GM13977 (cell line): ENCODE measurements around the gene SUCO.

Source experiments
- DNase-seq: peaks from one replicate; pipeline ENCODE4 v3.0.0; 2012; ENCODE audit warnings: low spot score
- in situ Hi-C: fragments of 300-500 bp; cut with MboI; formaldehyde crosslinking; loops from one replicate; pipeline ENCODE4 v1.12.0; 2022; ENCODE audit warnings: low sequenced_read_pairs, low pct_unique_long_range_greater_than_20kb, mixed read lengths, inconsistent platforms; ENCODE audit not compliant: unreplicated experiment
- TF ChIP-seq, protein P1 (sequence below): IDR thresholded peaks from 2 replicates; pipeline ENCODE4 v1.5.1; 2012; ENCODE audit warnings: mild to moderate bottlenecking, control low read depth; ENCODE audit not compliant: insufficient read depth; ENCODE audit errors: extremely low read depth, missing control alignments

Gene SUCO

DNA sequence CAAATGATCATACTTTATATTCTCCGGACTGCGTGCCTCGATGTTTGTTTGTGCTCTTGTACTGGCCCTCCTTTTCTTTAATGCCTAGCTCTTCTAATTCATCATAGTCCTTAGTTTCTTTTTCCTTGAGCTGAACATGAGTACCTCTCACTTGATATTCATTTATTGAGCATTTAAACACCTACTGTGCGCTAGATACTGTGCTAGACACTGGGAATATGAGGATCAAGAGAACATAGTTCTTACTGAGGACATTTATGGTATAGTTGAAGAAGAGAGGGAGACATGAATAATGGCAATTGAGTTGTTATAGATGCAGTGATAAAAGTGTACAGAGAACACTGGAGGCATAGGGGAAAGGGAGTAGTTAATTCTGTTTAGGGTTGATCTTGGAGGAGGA is 22.0 kb downstream of the SUCO start:
- DNase-seq = no peak
- TF ChIP-seq, protein P1, sequence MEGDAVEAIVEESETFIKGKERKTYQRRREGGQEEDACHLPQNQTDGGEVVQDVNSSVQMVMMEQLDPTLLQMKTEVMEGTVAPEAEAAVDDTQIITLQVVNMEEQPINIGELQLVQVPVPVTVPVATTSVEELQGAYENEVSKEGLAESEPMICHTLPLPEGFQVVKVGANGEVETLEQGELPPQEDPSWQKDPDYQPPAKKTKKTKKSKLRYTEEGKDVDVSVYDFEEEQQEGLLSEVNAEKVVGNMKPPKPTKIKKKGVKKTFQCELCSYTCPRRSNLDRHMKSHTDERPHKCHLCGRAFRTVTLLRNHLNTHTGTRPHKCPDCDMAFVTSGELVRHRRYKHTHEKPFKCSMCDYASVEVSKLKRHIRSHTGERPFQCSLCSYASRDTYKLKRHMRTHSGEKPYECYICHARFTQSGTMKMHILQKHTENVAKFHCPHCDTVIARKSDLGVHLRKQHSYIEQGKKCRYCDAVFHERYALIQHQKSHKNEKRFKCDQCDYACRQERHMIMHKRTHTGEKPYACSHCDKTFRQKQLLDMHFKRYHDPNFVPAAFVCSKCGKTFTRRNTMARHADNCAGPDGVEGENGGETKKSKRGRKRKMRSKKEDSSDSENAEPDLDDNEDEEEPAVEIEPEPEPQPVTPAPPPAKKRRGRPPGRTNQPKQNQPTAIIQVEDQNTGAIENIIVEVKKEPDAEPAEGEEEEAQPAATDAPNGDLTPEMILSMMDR = no peak
- in situ Hi-C loops = no loop called here

DNA sequence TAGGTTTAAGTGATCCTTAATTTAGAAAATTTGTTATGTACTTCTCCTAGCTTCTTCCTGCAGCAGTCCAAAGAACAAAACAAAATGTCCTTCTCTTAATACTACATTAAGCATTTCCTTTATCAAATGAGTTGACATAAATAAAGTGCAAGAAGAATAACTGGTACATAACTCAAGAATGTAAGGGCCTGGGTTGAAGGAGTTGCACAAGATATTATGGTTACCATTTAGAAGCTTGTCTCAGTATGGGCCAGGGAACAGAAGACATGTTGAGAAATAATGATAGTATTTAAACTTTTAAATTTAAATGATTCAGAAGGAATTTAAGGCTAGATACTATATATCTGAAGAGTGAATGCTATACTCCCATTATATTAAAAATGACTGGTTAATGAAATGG is 23.5 kb downstream of the SUCO start:
- no peak for DNase-seq
- TF ChIP-seq, protein P1 = no peak
- in situ Hi-C loops = no loop called here

DNA sequence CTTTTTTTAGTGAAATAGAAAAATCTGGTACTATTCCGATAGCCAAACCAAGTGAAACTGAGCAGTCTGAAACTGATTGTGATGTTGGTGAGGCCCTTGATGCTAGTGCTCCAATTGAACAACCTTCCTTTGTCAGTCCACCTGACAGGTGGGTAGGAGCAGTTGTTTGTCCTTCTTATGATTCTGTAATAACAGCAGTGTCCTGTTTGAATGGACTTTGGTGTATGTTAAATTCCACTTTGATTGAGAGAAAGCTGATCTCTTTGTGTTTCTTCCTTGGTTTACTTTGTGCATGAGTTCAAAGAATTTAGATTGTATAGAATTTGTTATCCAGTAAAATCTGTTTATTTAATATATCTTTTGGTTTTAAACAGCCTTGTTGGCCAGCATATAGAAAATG is 24.3 kb downstream of the SUCO start:
- no peak for DNase-seq
- in situ Hi-C loops = no loop called here
- TF ChIP-seq, protein P1 = no peak

DNA sequence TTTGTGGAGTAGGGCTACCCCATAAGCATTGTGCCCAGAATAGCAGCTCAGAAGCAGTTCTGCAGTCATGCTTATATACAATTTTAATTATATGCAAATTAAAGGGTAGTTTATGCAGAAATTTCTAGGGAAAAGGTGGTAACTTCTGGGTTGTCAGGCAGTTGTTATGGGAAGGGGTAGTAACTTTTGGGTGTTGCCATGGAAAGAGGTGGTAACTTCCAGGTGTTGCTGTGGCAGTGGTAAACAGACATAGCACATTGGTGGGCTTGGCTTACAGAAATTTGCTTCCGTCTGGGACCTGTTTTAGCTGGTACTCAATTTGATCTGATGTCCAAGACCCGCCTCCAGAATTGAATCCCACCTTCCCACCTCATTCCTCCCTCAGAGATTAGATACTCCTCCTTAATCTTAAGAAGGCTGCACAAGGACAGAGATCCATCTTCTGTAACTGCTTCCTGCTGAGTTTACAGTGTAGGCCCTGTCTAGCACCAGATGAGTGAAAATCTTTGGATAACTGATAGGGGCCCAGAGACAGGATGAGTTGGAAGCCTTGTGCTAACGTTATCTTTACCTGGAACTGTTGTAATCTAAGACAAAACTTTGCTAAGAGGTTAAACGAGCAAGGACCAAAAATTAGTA is 26.7 kb downstream of the SUCO start:
- in situ Hi-C loops = no loop called here
- DNase-seq = no peak
- TF ChIP-seq, protein P1 = no peak

DNA sequence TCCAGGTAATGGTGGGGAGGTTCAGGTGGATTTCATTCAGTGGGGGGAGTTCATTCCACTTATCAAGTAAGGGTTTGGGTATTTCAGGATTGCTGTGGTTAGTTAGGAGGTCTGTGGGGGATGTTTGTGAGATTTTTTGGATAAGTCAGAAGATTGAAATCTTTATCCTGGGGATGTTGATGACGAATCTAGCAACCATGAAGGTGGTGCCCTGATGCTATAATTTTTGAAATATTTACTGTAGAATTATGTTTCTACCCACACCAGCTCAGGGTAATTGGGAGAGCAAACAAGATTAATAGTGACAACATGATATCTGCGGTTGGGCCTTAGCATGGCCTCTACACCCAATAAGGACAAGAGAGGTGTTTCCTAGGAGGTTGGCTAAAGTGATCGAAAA is 28.3 kb downstream of the SUCO start:
- no peak for DNase-seq
- in situ Hi-C loops = no loop called here
- TF ChIP-seq, protein P1 = no peak

DNA sequence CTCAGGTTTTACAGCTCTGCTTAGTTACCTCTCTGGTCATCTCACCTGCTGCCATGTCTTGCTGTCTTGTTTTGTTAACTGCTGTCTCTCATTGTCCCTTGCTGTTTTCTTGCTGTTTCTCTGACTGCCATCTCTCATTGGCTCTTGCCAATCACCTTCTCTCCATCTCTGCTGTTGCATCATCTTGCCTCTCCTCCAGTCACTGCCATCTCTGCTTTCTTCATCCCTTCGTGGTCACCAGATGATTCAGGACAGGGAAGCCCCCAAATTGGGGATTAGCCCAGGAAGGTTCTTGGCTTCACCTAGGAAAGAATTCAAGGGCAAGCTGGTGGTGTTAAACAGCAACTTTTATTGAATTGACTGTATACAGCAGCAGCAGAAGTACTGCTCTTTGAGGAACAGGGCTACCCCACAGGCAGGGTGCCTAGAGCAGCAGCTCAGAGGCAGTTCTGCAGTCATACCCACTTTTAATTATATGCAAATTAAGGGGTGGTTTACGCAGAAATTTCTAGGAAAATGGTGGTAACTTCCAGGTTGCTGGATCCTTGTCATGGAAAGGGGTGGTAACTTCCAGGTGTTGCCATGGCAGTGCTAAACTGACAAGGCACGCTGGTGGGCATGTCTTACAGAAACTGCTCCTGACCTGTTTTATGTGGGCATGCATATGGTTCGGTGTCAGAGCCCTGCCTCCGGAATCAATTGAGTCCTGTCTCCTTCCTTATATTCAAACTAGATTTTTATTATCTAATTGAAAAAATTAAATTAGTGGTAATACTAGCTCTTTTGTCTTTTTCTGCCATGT is 33.4 kb downstream of the SUCO start:
- TF ChIP-seq, protein P1 = no peak
- in situ Hi-C loops = no loop called here
- no peak for DNase-seq
